RWPE1 (cell line): Measurements from ENCODE around the gene CXCL12.

ENCODE experiments used
- CTCF ChIA-PET: fragments of 350-600 bp; sonication (Branson Sonifier 250); formaldehyde crosslinking; extraction: SDS; loops from one replicate; lab custom pipeline; 2021; lab: Yijun Ruan, JAX
- POLR2A ChIA-PET: fragments of 400-600 bp; formaldehyde crosslinking; extraction: SDS; loops from one replicate; lab custom pipeline; 2020; ENCODE audit warnings: antibody characterized with exemption; ENCODE audit not compliant: low non-redundant PET; lab: Yijun Ruan, JAX
- DNase-seq: peaks from one replicate; pipeline ENCODE4 v3.0.0; 2012; ENCODE audit warnings: low spot score
- H3K27ac ChIP-seq: fragments of 450-650 bp; 2 replicates; pipeline ENCODE4 v1.5.1; 2017
- CTCF ChIP-seq: fragments of 450-650 bp; conservative IDR thresholded peaks from 2 replicates; pipeline ENCODE4 v1.5.1; 2017; ENCODE audit warnings: low read depth, mild to moderate bottlenecking

The CXCL12 gene

GRCh38 chr10:44416936-44417335, 32.0 kb upstream of the CXCL12 start:
- POLR2A ChIA-PET, result no interaction called here
- no peak for DNase-seq
- H3K27ac ChIP-seq, result no peak overlapping the region
- no peak for TF ChIP-seq CTCF
- CTCF ChIA-PET, result interaction anchor here (0.7 kb wide), 1 partner anchor 447 kb away, joined by 4 read pairs; no protein-coding TSS in a partner anchor

DNA sequence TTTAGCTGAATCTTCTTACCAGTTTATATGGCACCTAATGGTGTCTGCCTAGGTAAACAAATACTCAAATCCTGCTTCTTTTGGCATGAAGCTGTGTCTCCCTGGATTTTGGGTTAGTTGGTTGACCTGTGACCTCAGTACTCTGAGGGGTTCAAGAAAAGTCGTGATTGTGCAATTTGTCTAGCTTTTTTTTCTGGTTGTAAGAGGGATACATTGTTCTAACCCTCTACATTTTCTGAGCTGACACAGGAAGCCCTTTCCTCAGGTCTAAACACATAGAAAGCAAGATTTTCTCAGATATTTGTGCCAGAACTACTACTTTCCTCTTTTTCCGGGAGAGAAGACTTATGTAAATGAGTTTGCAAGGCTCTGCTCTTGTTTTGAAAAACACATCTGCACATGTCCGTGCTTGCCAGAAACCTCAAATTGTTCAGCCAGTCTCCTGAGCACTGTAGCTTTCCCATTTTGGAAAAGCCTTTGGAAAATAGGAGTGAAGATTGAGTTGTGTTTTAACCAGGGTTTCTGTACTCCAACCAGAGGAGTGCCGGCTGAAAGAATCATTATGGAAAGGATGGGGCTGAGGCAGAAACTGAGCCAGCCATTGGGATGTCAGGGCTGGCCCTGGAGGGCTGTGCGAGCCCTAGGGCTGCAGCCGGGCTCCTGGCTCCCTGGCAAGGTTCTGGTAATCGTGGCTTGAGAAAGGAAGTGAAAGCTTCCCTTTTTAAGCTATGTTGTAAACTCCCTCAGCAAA, 31.3 kb upstream of the CXCL12 start:
- no peak for TF ChIP-seq CTCF
- ChIA-PET CTCF (interaction anchor here (0.6 to 0.7 kb wide), 3 partner anchors 42 to 448 kb away, joined by 3 to 4 read pairs (median 4); no protein-coding TSS in a partner anchor), POLR2A (no interaction called here)
- H3K27ac ChIP-seq, result no peak overlapping the region
- no peak for DNase-seq

- ChIA-PET POLR2A (no interaction called here), CTCF (no interaction called here)
- no peak for TF ChIP-seq CTCF
- DNase-seq, result no peak
- H3K27ac ChIP-seq, result no peak overlapping the region
Measured at GRCh38 chr10:44415121-44415520, 30.2 kb upstream of the CXCL12 start.

DNA sequence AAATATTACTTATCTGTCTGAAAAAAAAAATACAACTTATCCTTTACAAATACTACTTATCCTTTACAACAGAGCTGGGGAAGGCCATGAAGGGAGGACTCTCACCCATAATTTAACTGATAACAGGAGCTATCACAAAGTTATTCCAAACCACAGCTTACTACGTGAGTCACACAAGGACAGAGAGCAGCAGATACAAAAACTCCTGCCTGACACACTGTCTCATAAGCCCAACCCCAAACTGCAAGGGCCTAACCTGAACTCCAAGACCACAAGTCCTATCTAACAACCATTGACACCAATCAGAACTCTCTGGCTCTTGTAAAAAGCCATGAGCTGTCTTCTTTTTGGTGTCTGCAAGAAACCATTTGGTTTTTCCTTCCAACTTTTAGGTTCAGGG, 28.5 kb upstream of the CXCL12 start:
- CTCF ChIA-PET, result no interaction called here
- DNase-seq, result no peak

GRCh38 chr10:44411251-44411650, 26.4 kb upstream of the CXCL12 start:
- no peak overlapping the region for H3K27ac ChIP-seq
- TF ChIP-seq CTCF, result no peak
- no peak for DNase-seq
- ChIA-PET CTCF (no interaction called here), POLR2A (no interaction called here)

More for the DNA sequence above, 28.5 kb upstream of the CXCL12 start:
- POLR2A ChIA-PET, result no interaction called here
- no peak for TF ChIP-seq CTCF
- H3K27ac ChIP-seq, result no peak overlapping the region

DNA sequence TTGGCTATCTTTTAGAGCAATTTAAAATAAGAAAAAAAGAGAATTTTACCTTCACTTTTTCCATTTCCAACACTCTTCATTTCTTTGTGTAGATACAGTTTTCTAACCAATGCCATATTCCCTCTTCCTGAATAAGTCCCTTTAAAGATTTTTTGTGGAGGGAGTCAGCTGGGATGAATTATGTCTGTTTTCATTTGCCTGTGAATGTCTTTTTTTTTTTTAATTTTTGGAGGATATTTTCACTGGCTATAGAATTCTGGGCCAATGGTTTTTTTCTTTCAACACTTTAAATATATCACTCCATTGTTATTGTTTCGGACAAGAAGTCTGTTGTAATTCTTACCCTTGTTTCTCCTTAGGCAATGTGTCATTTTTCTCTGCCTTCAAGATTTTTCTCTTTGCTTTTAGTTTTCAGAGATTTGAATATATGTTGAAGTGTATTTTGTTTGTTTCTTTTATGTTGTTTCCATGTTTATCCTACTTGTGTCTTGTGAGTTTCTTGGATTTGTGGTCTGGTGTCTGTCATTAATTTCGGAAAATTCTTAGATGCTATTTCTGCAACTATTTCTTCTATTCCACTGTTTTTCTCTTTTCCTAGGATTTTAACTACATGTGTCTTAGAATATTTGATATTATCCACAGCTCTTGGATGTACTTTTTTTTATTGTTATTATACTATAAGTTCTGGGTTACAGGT, 20.0 kb upstream of the CXCL12 start:
- CTCF ChIA-PET, result no interaction called here
- no peak overlapping the region for H3K27ac ChIP-seq
- POLR2A ChIA-PET, result no interaction called here
- no peak for DNase-seq
- TF ChIP-seq CTCF, result no peak
